HepG2 (cell line): ENCODE measurements around the gene MRPS10. TPM values are rescaled to one million over a fixed set of nuclear protein-coding genes. Genes with fewer than 3 reads are reported as not detected.

ENCODE experiments used
- ERF ChIP-seq: IDR thresholded peaks from 2 replicates; pipeline ENCODE4 v1.6.1; 2018; ENCODE audit warnings: missing biosample characterization, missing genetic modification reagents
- GATA4 ChIP-seq: sonication (generic); IDR thresholded peaks from 2 replicates; pipeline ENCODE4 v1.6.1; 2016; ENCODE audit warnings: antibody characterized with exemption, low read depth, borderline replicate concordance
- KLF15 ChIP-seq: sonication (generic); formaldehyde crosslinking; IDR thresholded peaks from 2 replicates; pipeline ENCODE4 v1.8.1; 2023; ENCODE audit warnings: borderline replicate concordance, mild to moderate bottlenecking, inconsistent platforms, missing genetic modification reagents, mixed read lengths
- POLR2AphosphoS5 ChIP-seq: IDR thresholded peaks from 2 replicates; pipeline ENCODE4 v1.6.1; 2012; ENCODE audit warnings: low read depth, low read length
- RAD51 ChIP-seq: fragments of 450-650 bp; IDR thresholded peaks from 2 replicates; pipeline ENCODE4 v1.6.1; 2016; ENCODE audit warnings: borderline replicate concordance
- RFX1 ChIP-seq: fragments of 450-650 bp; IDR thresholded peaks from 2 replicates; pipeline ENCODE4 v1.6.1; 2017
- ZBTB21 ChIP-seq: sonication (generic); formaldehyde crosslinking; IDR thresholded peaks from 2 replicates; pipeline ENCODE4 v1.4.0; 2020; ENCODE audit warnings: missing genetic modification reagents
- ZBTB37 ChIP-seq: sonication (generic); formaldehyde crosslinking; IDR thresholded peaks from 2 replicates; pipeline ENCODE4 v1.4.0; 2020; ENCODE audit warnings: mild to moderate bottlenecking, missing genetic modification reagents
- ZC3H4 ChIP-seq: sonication (generic); formaldehyde crosslinking; IDR thresholded peaks from 2 replicates; pipeline ENCODE4 v1.4.0; 2020; ENCODE audit warnings: missing genetic modification reagents, borderline replicate concordance
- ZNF160 ChIP-seq: sonication (generic); formaldehyde crosslinking; IDR thresholded peaks from 2 replicates; pipeline ENCODE4 v1.8.0; 2022; ENCODE audit warnings: mild to moderate bottlenecking, inconsistent platforms, missing genetic modification reagents
- ZNF205 ChIP-seq: IDR thresholded peaks from 2 replicates; pipeline ENCODE4 v1.6.1; 2018; ENCODE audit warnings: missing biosample characterization, missing genetic modification reagents
- ZNF318 ChIP-seq: sonication (generic); formaldehyde crosslinking; IDR thresholded peaks from 2 replicates; pipeline ENCODE4 v1.4.0; 2020; ENCODE audit warnings: mild to moderate bottlenecking, missing genetic modification reagents
- ZNF484 ChIP-seq: sonication (generic); formaldehyde crosslinking; IDR thresholded peaks from 2 replicates; pipeline ENCODE4 v1.5.1; 2020; ENCODE audit warnings: mild to moderate bottlenecking, low read depth, missing genetic modification reagents, borderline replicate concordance
- ZNF570 ChIP-seq: sonication (generic); formaldehyde crosslinking; IDR thresholded peaks from 2 replicates; pipeline ENCODE4 v1.4.0; 2020; ENCODE audit warnings: mild to moderate bottlenecking, missing genetic modification reagents, borderline replicate concordance
- ZNF878 ChIP-seq: sonication (generic); formaldehyde crosslinking; IDR thresholded peaks from 2 replicates; pipeline ENCODE4 v1.8.1; 2023; ENCODE audit warnings: mild to moderate bottlenecking, missing genetic modification reagents, moderate library complexity
- polyA plus RNA-seq, 8 experiments: library from polyadenylated mRNA; depleted of rRNA in 3 of 8; stranded (reverse) in 7 of 8; unstranded in 1 of 8; fragments of >200 nt; fragmentation: Illumina TruSeq in 4 of 8; extraction: Trizol in 4 of 8; gene quantifications; 2 replicates each; pipeline versions ENCODE4 v1.2.1 to v1.2.3, GENCODE V29; 2011 to 2016; ENCODE audit warnings: low read depth in 4 of 8, missing spikeins in 1 of 8, mixed read lengths in 1 of 8; ENCODE audit not compliant: insufficient read depth in 1 of 8
- total RNA-seq, 5 experiments: library from RNA; depleted of rRNA; stranded (reverse); fragments of >200 nt; fragmentation: Illumina TruSeq; extraction: Trizol; gene quantifications; 2 replicates each; pipeline ENCODE4 v1.2.3, GENCODE V29; 2016; ENCODE audit warnings: low read depth in 1 of 5
- TF ChIP-seq, protein P1 (sequence below): sonication (generic); formaldehyde crosslinking; IDR thresholded peaks from 2 replicates; pipeline ENCODE4 v1.5.0; 2020; ENCODE audit warnings: missing genetic modification reagents, mild to moderate bottlenecking, borderline replicate concordance
- TF ChIP-seq, protein P2 (sequence below): sonication (generic); formaldehyde crosslinking; IDR thresholded peaks from 2 replicates; pipeline ENCODE4 v1.8.0; 2022; ENCODE audit warnings: missing genetic modification reagents, mild to moderate bottlenecking, borderline replicate concordance

MRPS10 gene
- total and polyA plus RNA-seq, 2 of the 13 experiments (the other 11 are each of a cell fraction or from before 2014, with no cell fraction given), result 31.7 to 54.6 TPM

GRCh38 chr6:42217519-42218367 lies at the start of gene MRPS10 (continued):
- no peak for TF ChIP-seq ZNF318 (CRISPR knock-in tag)
- no peak for TF ChIP-seq RFX1
- peak; percentile 94 for TF ChIP-seq ERF (CRISPR knock-in tag)
- TF ChIP-seq POLR2AphosphoS5, result peak; percentile 91
- TF ChIP-seq, protein P1, sequence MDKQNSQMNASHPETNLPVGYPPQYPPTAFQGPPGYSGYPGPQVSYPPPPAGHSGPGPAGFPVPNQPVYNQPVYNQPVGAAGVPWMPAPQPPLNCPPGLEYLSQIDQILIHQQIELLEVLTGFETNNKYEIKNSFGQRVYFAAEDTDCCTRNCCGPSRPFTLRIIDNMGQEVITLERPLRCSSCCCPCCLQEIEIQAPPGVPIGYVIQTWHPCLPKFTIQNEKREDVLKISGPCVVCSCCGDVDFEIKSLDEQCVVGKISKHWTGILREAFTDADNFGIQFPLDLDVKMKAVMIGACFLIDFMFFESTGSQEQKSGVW, result no peak
- TF ChIP-seq ZC3H4 (CRISPR knock-in tag), result no peak
- TF ChIP-seq KLF15 (CRISPR knock-in tag), result no peak
- TF ChIP-seq RAD51, result no peak
- peak; percentile 81 for TF ChIP-seq ZNF205 (CRISPR knock-in tag)
- no peak for TF ChIP-seq ZNF570 (CRISPR knock-in tag)
- no peak for TF ChIP-seq ZNF484
- peak; percentile 53; the same call in 1 of the 2 replicates for TF ChIP-seq GATA4
- TF ChIP-seq, protein P2, sequence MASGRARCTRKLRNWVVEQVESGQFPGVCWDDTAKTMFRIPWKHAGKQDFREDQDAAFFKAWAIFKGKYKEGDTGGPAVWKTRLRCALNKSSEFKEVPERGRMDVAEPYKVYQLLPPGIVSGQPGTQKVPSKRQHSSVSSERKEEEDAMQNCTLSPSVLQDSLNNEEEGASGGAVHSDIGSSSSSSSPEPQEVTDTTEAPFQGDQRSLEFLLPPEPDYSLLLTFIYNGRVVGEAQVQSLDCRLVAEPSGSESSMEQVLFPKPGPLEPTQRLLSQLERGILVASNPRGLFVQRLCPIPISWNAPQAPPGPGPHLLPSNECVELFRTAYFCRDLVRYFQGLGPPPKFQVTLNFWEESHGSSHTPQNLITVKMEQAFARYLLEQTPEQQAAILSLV (CRISPR knock-in tag), result 0 out of 2 replicates have a peak, but pooled peaks have one; percentile 47
- peak; percentile 41 for TF ChIP-seq ZBTB37 (CRISPR knock-in tag)
- peak; percentile 85; the same call in 1 of the 2 replicates for TF ChIP-seq ZNF878 (CRISPR knock-in tag)
- no peak for TF ChIP-seq ZNF160
- TF ChIP-seq ZBTB21, result 0 out of 2 replicates have a peak, but pooled peaks have one; percentile 14
